GM19438 (cell line): ENCODE measurements around the gene FARP2.
"Not testable (repeated sequence)": the region's sequence is repeated elsewhere in the genome, so short reads cannot be mapped to it uniquely, and the experiment has no call there.

Source experiments
- ATAC-seq: cut with Tn5 transposase; IDR thresholded peaks from one replicate; pipeline ENCODE4 v1.9.1; 2021; ENCODE audit warnings: low read depth; ENCODE audit not compliant: unreplicated experiment

FARP2 gene

DNA sequence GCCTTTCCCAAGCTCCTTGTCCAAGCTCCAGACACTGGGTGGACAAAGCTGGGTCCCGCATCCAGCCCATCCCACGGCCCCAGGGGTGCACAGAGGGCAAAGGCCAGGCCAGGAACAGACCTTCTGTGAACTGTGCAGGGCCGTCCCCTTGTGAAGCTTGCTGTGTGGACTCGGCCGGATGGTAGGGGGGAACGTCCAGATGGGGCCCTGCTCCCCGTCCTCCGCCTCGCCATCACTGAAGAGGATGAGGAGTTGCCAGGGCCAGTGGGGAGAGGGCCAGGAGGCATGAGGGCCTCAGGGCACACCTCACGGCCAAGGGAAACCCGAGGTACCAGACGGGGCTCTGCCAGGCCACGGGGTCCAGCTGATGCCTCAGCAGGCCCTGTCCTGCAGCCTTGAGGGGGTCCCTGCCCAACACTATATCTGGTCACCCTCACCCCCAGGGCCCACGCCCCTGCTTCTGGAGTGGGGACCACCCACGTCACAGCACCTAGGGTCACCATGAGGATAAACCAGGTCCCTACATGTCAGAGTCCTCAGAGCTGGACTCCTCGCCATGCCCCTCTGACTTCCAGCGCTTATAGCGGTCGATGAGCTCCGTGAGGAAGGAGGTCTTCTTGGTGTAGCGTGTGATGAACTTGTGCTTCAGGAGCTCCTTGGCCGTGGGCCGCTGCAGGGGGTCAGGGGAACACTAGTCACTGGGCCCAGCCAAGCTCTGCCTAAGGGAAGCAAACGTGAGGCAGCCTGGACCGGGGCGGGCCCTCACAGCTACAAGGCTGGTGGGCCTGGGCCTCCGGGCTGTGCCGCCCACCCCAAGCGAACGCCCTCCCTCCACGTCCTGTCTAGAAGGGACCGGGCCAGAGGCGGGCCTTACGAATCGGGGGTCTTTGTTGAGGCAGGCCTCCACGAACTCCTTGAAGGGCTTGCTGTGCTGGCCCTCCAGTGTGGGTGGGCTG lies 142.3 kb downstream of the FARP2 start:
- ATAC-seq, result no peak

DNA sequence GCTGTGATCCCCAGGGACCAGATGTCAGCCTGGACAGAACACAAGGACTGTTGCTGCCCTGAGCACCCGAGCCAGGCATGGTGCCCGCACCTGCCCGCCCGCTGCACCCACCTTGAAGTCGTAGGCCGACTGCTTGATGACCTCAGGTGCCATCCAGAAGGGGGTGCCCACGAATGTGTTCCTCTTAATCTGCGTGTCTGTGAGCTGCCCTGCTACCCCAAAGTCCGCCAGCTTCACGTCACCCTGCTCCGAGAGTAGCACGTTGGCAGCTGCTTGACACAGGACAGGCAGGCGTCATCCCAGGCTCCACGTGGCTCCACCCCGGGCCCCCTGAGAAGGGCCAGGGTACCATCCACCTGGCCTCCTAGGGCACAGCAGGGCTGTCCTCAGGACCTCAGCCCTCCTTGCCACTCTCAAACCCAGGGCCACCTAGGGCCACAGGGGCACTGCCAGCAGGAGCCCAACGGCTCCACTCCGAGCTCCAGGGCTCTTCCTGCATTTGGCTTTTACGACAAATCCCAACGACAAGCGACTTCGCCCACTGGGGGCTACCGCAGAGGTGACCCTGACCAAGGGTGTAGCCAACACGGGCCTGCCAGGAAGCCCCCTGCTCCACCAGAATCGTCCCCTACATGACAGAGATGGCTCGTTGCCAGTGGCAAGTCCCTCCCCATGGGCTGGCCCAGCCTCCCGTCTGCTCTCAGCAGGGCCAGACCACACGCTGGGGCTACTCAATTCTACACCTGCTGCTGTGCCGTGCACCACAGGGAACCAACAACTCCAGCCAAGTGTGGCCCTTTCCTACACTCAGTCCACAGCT lies 143.3 kb downstream of the FARP2 start:
- no peak for ATAC-seq

DNA sequence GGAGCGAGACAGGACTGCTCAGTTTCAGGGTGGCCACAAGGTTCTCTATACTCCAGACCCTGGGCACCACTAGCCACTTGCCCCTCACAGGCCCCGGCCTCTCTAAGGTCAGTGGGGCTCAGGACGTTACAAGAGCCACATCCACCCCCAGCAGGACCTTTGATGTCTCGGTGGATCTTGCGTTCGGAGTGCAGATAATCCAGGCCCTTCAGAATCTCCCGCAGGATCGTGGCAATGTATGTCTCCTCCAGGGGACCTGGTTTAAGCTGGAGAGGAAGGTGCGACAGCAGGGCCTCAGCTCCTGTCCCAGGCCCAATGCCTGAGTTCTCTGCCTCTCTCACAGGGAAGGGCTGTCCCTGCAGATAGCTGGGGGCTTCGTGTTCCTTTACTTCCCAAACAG lies 143.9 kb downstream of the FARP2 start:
- ATAC-seq, result no peak

DNA sequence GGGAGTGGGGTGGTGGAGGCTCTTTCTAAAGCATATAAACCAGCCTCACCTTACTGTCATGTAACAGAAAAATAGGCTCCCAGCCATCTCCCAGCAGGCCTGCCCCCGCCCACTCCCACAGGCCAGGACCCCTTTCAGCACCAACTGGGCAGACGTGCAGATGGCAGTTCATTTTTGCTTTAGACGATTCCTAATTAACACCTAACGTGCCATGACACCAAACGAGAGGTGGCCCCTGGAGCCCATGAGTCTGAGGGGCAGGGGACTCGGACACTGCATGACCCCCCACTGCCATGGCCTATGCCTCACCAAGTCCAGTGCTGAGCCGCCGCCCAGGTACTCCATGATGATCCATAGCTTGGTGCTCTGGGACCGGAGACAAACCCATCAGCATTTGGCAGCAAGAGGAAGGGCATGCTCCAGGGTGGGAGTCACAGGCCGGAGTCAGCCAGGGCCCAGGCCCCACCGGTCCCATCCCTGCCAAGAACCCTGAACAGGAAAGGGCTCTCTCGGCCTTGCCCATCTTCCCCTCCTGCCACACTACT lies 144.4 kb downstream of the FARP2 start:
- no peak for ATAC-seq

DNA sequence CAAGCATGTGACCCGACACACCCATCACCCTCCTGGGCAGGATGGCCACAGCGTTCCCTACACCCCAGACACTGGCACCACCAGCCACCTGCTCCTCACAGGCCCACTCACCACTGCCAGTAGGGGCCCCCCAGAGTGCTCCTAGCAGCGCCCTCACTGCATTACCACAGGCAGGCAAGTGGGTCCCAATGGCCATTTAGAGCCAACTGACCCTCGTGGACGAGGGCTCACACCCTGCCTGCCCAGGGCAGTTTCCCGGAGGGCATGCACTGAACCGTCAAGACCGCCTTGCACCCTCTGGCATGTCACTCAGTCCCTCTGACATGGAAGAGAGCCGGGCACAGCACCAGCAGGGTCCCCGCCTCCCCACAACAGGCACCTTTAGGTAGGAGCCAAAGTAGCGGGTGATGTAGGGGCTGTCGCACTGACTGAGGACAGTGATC lies 145.0 kb downstream of the FARP2 start:
- ATAC-seq, result no peak

DNA sequence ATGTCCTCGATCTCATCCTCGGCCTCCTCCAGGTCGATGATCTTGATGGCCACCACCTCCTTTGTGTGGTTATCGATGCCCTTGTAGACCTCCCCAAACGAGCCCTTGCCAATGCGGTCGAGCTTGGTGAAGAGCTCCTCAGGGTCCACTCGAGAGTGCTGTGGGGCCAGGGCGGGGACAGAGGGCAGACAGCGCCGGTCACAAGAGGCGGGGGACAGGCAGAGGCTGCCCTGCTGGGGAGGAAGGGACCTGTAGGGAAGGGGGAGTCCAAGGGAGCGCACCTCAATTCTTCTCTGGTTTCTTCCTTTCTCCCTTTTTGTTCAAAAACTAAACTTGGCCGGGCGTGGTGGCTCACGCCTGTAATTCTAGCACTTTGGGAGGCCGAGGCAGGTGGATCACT lies 145.5 kb downstream of the FARP2 start:
- ATAC-seq, result no peak

DNA sequence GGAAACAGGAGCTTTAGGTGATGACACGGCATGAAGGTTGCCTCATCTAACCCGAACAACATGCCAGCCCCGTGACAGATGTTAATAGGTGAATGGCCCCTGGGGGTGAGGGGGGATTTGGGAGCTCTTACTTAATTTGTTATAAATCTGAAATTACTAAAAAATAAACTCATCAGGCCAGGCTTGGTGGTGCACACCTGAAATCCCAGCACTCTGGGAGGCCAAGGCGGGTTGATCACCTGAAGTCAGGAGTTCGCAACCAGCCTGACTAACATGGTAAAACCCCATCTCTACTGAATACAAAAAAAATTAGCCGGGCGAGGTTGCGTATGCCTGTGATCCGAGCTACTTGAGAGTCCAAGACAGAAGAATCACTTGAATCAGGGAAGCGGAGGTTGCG lies 146.2 kb downstream of the FARP2 start:
- no peak for ATAC-seq

DNA sequence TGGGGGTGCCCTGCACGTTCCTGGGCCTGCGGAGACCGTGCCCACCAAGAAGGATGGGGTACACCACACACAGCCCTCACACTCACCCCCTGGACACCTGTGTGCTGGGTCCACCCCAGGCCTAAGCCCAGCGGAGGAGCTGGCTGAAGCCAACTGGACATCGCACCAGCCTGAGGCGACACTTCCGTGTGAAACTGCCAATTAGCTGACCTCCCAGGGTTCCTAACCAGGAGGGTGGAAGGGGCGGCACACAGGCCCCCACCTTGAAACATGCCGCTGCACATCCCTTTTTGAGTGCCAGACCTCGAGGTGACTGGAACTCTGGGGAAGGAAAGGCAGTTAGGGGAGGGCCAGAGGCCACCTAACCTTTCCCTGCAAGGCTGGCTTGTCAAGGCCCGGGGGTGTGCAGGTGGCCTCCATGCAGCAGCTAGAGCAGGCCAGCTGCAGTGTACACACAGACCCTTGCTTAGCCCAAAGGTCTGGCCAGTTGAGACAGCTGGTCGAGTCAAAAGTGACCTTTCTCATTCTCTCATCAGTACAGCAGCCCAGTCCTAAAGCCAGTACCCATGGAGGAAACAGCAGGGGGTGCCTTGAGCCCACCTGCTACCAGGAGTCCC lies 147.8 kb downstream of the FARP2 start:
- ATAC-seq, result no peak

DNA sequence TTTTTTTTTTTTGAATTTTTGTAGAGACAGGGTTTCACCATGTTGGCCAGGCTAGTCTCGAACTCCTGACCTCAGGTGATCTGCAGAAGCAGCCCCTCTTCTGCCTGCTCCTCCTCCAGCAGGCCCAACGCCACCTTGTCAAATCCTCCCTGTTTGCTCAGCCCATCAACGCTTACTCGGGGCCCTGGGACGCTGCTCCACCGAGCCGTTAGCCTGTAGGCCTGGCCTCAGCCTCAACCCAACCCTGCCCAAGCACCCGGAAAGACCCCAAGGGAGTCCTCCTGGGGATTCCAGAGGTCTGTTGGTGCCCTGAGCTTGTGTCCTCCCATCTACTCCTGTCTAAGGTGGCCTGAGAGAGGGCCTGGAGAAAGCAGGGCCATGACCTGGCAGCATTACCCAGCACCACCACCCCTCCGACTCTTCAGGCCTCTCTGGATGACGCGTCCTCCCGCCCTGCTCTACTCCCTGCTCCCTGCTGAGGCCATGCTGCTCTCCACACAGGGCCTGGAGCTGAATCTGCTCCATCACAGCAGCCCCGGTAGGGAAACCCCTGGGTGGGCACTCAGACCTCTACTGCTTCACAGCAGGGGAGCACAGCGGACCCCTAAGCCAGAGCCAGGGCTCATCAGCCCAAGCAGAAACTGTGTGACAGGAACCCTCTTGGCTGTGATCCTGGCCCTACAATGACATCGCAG lies 149.1 kb downstream of the FARP2 start:
- ATAC-seq, result no peak

DNA sequence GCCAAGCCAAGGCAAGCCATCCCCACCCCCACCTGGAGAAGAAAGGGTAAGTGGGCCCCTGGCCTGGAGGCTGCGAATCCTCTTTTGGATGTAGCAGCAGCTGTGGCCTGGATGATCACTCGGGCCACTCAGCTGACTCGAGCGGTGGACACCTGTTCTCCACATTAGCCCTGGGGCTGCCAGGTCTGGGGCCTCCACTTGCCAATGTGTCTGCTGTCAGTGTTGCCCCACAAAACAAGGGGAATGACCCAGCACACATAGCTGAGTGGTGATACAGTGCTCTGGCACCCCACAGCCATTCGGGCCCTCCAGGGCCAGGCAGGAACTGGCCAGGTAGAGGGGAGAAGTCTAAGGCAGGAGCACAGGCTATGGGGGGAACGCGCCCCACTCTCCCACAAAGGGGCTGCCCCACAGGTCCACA lies 149.7 kb downstream of the FARP2 start:
- no peak for ATAC-seq

DNA sequence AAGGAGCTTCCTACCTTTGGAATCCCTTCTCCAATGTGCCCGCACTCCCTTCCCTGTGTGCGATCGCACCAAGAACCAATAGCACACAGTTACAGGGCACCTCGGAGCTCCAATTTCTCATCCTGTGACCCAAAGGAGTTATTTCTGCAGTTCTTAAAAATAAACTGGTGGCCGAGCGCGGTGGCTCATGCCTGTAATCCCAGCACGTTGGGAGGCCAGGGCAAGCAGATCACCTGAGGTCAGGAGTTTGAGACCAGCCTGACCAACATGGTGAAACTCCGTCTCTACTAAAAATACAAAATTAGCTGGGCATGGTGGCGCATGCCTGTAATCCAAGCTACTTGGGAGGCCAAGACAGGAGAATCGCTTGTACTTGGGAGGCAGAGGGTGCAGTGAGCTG lies 150.2 kb downstream of the FARP2 start:
- not testable (repeated sequence) for ATAC-seq

DNA sequence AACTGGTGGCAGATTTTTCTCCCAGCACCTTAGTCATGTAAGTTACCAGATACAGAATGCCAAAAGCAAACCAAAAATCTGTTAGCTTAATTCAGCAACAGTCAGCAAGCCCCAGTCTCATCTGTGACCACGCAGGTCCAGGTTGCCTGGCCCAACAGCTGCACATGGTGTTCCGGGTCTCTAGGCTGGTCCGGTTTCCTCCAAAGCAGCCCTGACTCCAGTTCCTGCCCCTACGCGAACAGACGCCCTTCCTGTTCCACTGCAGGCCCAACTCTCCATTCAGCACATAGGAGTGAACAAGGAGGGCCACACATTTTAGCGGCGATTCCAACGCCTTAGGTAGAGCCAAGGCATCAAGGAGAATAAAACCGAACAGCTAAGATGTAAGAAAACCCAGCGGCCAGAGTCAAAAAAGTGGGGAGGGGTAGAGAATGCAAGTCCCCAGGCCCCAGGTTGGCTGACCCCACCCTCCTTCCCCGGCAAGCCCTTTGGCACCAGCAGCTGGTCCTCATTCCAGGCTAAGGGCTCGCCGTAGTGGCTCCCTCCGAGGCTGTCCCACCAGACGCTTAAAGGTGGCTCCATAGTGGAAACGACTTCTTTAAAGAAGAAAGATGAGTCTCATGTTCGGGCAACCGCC lies 150.8 kb downstream of the FARP2 start:
- ATAC-seq, result no peak

DNA sequence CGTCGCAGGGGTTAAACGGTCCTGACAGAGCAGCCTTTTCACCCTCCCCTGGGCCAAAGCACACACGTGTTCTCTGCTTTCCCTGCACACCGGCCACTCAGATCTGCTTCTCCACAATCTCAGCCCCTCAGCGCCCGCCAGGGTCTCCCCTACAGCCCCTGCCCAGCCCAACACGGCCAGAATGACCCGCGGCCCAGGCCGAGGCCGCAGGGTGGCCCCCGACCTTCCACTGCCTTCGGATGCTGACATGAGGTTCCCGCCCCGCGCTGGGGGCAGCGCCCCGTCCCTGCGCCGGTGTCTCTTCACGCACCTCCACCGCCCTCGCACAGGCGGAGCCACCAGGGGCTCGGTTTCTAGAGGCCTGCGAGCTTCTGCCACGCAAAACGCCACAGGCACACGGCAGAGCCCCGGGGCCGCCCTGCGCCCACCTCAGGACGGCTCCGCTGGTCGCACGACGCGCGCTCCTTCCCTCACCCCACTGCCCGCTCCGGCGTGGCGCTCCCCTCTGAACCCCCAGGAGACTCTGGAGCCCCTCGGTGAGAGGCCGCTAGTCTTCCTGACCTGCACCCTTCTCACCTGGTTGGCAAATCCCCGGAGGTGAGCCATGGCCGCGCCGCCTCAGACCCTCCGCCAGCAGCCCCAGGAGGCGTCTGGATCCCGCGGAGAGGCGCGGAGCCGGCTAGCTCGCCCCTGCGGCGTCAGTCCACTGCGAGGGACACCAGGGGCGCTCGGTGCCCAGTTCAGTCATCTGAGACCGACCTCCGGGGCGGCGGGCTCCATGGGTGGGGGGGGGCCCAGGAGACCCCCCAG lies 151.6 kb downstream of the FARP2 start:
- ATAC-seq, result peak; percentile 22

DNA sequence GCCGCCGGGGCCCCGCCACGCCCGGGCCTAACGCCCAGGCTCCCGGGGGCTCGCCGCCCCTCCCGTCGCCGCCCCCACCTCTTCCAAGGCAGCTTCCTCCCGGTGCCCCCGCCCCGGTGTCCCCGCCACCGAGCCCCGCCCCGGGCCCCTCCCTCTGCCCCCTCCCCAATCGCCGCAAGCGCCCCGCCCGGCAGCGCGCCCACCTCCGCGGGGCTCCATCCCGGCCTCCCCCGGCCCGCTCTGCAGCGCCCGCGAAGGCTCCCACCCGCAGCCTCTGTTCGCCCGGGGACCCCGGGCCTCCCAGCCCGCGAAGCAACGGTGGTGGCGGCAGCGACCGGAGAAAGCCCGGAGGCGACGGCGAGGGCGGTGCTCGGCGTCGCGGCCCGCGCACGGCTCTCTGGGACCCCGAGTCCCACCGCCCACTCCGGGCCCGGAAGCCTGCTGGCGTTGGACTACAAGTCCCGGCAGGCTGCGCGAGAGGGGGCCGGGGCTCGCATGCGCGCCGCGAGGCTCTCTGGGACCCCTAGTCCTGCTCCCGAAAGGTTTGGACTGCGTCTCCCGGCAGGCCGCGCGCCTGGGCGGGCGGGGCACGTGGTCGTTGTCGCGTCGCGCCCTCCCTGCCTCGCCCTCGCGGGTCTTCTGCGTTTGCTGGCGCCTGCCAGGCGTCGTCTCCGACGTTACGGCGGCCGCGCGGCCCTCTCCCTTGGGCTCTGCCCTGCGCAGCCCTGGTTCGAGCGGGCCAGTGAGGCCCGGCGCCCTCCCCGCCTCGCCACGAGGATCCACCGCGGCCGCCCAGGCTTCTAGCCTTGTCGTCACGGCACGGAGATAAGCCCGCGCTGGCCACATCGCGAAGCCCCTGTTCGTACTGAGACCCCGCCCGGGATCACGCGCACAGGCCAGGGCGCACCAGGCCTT lies 152.4 kb downstream of the FARP2 start, which contains the start of gene STK25:
STK25 (minus strand) TSS at position 345 of the 915 bp plus-strand sequence. CDS start 549 bp downstream, outside the sequence.
- ATAC-seq, result peak; percentile 87

DNA sequence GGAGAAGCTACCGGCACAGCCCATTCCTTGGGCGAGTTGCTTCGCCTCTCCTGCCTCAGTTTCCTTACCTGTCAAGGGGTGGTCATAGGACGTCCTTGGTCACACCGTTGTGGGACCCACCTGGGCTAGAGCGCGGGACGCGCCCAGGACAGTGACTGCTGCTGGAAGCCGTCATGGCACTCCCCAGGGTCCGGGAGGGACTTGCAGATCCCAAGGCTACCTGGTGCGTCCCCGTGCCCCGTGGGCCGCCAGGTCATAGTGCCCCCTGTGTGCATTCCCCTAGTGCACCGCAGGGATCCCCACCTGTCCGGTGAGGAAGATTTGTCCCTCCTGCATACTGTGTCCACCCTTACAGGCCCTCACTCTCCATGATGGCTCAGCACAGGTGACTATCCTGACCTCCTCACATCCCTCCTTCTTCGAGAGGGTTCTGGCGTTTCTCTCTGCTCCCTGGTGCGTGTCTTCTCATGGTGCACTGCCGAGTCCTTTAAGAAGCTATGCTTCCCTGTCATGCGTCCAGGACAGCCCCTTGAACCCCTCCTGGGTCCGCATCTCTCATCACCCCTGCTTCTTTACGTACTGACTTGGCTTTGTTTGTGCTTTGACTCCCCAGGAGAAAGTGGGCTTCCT lies 153.2 kb downstream of the FARP2 start:
- no peak for ATAC-seq

DNA sequence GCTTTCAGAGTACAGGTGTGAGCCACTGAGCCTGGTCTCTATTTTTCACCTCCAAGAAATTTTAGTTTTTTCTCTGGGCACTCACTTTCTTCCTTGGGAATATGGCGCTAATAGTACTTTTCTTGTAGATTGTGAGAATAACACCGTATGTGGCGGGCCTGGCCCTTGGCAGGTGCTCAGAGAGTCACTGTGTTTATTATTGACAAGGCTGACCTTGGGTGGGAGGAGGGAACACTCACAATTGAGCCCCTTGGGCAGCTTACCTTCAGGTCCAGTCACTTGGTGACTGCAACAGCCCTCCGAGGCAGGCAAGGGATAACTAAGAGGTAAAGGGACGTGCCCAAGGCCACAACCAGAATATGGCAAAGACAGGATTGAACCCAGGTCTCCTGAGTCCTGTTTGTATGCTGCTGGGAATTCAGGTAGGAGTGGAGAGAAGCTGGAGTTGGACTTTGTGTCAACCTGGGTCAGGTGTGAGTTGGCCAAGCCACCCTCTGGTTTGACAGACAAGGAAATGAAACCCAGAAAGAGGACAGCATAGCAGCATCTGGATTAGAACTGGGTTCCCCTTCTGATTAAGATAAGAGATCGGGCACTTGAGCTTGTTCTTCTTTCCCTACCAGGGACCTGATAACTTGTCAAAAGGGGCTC lies 155.1 kb downstream of the FARP2 start:
- no peak for ATAC-seq

DNA sequence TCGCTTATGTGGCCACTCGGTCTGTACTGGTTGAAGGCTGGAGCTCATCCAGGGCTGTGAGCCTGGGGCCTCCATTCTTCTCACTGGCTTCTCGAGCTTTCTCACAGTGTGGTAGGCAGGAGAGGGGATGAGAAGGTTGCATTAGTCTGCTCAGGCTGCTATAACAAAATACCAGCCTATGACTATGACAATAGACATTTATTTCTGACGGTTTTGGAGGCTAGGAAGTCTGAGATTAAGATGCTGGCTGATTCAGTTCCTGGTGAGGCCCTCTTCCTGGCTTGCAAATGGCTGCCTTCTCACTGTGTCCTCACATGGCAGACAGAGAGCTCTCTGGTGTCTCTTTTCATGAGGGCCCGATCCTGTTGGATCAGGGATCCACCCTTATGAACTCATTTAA lies 158.5 kb downstream of the FARP2 start:
- ATAC-seq, result no peak
